ENCODE measurements around the gene STX12. TPM values are rescaled to one million over a fixed set of nuclear protein-coding genes. Genes with fewer than 3 reads are reported as not detected.
"Not testable (repeated sequence)": the region's sequence is repeated elsewhere in the genome, so short reads cannot be mapped to it uniquely, and the experiment has no call there.

The STX12 gene
- total RNA-seq, 1 experiment from 2014 or later, result 39.9 TPM

GRCh38 chr1:27782950-27783349, 9.9 kb downstream of the STX12 start:
- no peak overlapping the region for H3K4me3 ChIP-seq (ENCODE audit: low read length)
- H3K9ac ChIP-seq (ENCODE audit: low read length), result no peak overlapping the region

GRCh38 chr1:27784700-27785099, 11.7 kb downstream of the STX12 start:
- H3K9me2 ChIP-seq (replicated peaks; ENCODE audit: insufficient read depth, low read length), result no peaks in the 10 kb centered on the region
- no peaks in the 10 kb centered on the region for H3K9me3 ChIP-seq (ENCODE audit: low read length)
- H3K36me3 ChIP-seq (ENCODE audit: insufficient read depth, low read length), result peaks cover 4% of the 10 kb centered on the region
- no peak for DNase-seq
- no peaks in the 10 kb centered on the region for H3K4me1 ChIP-seq (ENCODE audit: low read length)
- peaks cover 88% of the 10 kb centered on the region for H3K79me2 ChIP-seq (ENCODE audit: low read length)
- no peak overlapping the region for H3K9ac ChIP-seq (ENCODE audit: low read length)
- no peak overlapping the region for H2AFZ ChIP-seq (ENCODE audit: low read length)
- H3K27me3 ChIP-seq (ENCODE audit: low read length), result no peaks in the 10 kb centered on the region
- H3K4me3 ChIP-seq (ENCODE audit: low read length), result no peak overlapping the region
- H3K27ac ChIP-seq (ENCODE audit: low read length), result no peak overlapping the region
- no peak overlapping the region for H3K4me2 ChIP-seq (ENCODE audit: low read depth, low read length, poor library complexity, severe bottlenecking)
- H4K20me1 ChIP-seq (ENCODE audit: insufficient read depth, low read depth, low read length), result no peaks in the 10 kb centered on the region

More at GRCh38 chr1:27782950-27783349, 9.9 kb downstream of the STX12 start:
- Histone ChIP-seq H3K4me1 (ENCODE audit: low read length) (no peaks in the 10 kb centered on the region), H3K9me3 (ENCODE audit: low read length) (no peaks in the 10 kb centered on the region), H2AFZ (ENCODE audit: low read length) (no peak overlapping the region), H4K20me1 (ENCODE audit: insufficient read depth, low read depth, low read length) (no peaks in the 10 kb centered on the region), H3K36me3 (ENCODE audit: insufficient read depth, low read length) (no peaks in the 10 kb centered on the region), H3K27ac (ENCODE audit: low read length) (no peak overlapping the region), H3K9me2 (replicated peaks; ENCODE audit: insufficient read depth, low read length) (no peaks in the 10 kb centered on the region), H3K79me2 (ENCODE audit: low read length) (peaks cover 95% of the 10 kb centered on the region), H3K4me2 (ENCODE audit: low read depth, low read length, poor library complexity, severe bottlenecking) (no peak overlapping the region), H3K27me3 (ENCODE audit: low read length) (no peaks in the 10 kb centered on the region)
- DNase-seq, result no peak

GRCh38 chr1:27785781-27786455, 12.9 kb downstream of the STX12 start:
- no peak for DNase-seq
- no peaks in the 10 kb centered on the region for H3K9me2 ChIP-seq (replicated peaks; ENCODE audit: insufficient read depth, low read length)
- no peaks in the 10 kb centered on the region for H3K4me1 ChIP-seq (ENCODE audit: low read length)
- H3K36me3 ChIP-seq (ENCODE audit: insufficient read depth, low read length), result peaks cover 12% of the 10 kb centered on the region
- H3K9me3 ChIP-seq (ENCODE audit: low read length), result no peaks in the 10 kb centered on the region
- no peaks in the 10 kb centered on the region for H4K20me1 ChIP-seq (ENCODE audit: insufficient read depth, low read depth, low read length)
- no peak overlapping the region for H2AFZ ChIP-seq (ENCODE audit: low read length)
- H3K4me3 ChIP-seq (ENCODE audit: low read length), result no peak overlapping the region
- no peak overlapping the region for H3K9ac ChIP-seq (ENCODE audit: low read length)
- peaks cover 81% of the 10 kb centered on the region for H3K79me2 ChIP-seq (ENCODE audit: low read length)
- H3K27me3 ChIP-seq (ENCODE audit: low read length), result no peaks in the 10 kb centered on the region
- H3K4me2 ChIP-seq (ENCODE audit: low read depth, low read length, poor library complexity, severe bottlenecking), result no peak overlapping the region
- H3K27ac ChIP-seq (ENCODE audit: low read length), result no peak overlapping the region

GRCh38 chr1:27787895-27788294, 14.9 kb downstream of the STX12 start:
- peaks cover 19% of the 10 kb centered on the region for H3K36me3 ChIP-seq (ENCODE audit: insufficient read depth, low read length)
- no peak overlapping the region for H3K9ac ChIP-seq (ENCODE audit: low read length)
- no peaks in the 10 kb centered on the region for H3K9me2 ChIP-seq (replicated peaks; ENCODE audit: insufficient read depth, low read length)
- H2AFZ ChIP-seq (ENCODE audit: low read length), result no peak overlapping the region
- no peaks in the 10 kb centered on the region for H3K4me1 ChIP-seq (ENCODE audit: low read length)
- no peak for DNase-seq
- H3K79me2 ChIP-seq (ENCODE audit: low read length), result peaks cover 64% of the 10 kb centered on the region
- no peak overlapping the region for H3K4me2 ChIP-seq (ENCODE audit: low read depth, low read length, poor library complexity, severe bottlenecking)
- H4K20me1 ChIP-seq (ENCODE audit: insufficient read depth, low read depth, low read length), result no peaks in the 10 kb centered on the region
- no peaks in the 10 kb centered on the region for H3K9me3 ChIP-seq (ENCODE audit: low read length)
- no peak overlapping the region for H3K4me3 ChIP-seq (ENCODE audit: low read length)
- H3K27me3 ChIP-seq (ENCODE audit: low read length), result no peaks in the 10 kb centered on the region
- H3K27ac ChIP-seq (ENCODE audit: low read length), result no peak overlapping the region

GRCh38 chr1:27789540-27790041, 16.6 kb downstream of the STX12 start:
- Histone ChIP-seq H3K9me3 (ENCODE audit: low read length) (no peaks in the 10 kb centered on the region), H3K4me2 (ENCODE audit: low read depth, low read length, poor library complexity, severe bottlenecking) (no peak overlapping the region), H2AFZ (ENCODE audit: low read length) (no peak overlapping the region), H4K20me1 (ENCODE audit: insufficient read depth, low read depth, low read length) (no peaks in the 10 kb centered on the region), H3K4me3 (ENCODE audit: low read length) (no peak overlapping the region), H3K9ac (ENCODE audit: low read length) (no peak overlapping the region), H3K36me3 (ENCODE audit: insufficient read depth, low read length) (peaks cover 31% of the 10 kb centered on the region), H3K9me2 (replicated peaks; ENCODE audit: insufficient read depth, low read length) (no peaks in the 10 kb centered on the region), H3K4me1 (ENCODE audit: low read length) (no peaks in the 10 kb centered on the region), H3K27me3 (ENCODE audit: low read length) (no peaks in the 10 kb centered on the region), H3K27ac (ENCODE audit: low read length) (no peak overlapping the region), H3K79me2 (ENCODE audit: low read length) (peaks cover 55% of the 10 kb centered on the region)
- no peak for DNase-seq

- H3K27me3 ChIP-seq (ENCODE audit: low read length); H3K4me1 ChIP-seq (ENCODE audit: low read length); H3K4me3 ChIP-seq (ENCODE audit: low read length); H3K9me2 ChIP-seq (replicated peaks; ENCODE audit: insufficient read depth, low read length); H3K27ac ChIP-seq (ENCODE audit: low read length); H3K4me2 ChIP-seq (ENCODE audit: low read depth, low read length, poor library complexity, severe bottlenecking); H4K20me1 ChIP-seq (ENCODE audit: insufficient read depth, low read depth, low read length); H3K9ac ChIP-seq (ENCODE audit: low read length); DNase-seq; H3K9me3 ChIP-seq (ENCODE audit: low read length); H2AFZ ChIP-seq (ENCODE audit: low read length): not testable (repeated sequence)
- Histone ChIP-seq H3K79me2 (ENCODE audit: low read length) (peaks cover 50% of the 10 kb centered on the region), H3K36me3 (ENCODE audit: insufficient read depth, low read length) (peaks cover 31% of the 10 kb centered on the region)
Measured at GRCh38 chr1:27790270-27790669, 17.3 kb downstream of the STX12 start.

GRCh38 chr1:27795601-27796000, 22.6 kb downstream of the STX12 start:
- H3K36me3 ChIP-seq (ENCODE audit: insufficient read depth, low read length), result peaks cover 31% of the 10 kb centered on the region

GRCh38 chr1:27804791-27805190, 31.8 kb downstream of the STX12 start:
- DNase-seq, result no peak
- H3K27ac ChIP-seq (ENCODE audit: low read length), result no peak overlapping the region
- H3K9ac ChIP-seq (ENCODE audit: low read length), result no peak overlapping the region
- no peak overlapping the region for H3K4me3 ChIP-seq (ENCODE audit: low read length)
- H3K79me2 ChIP-seq (ENCODE audit: low read length), result peaks cover 4% of the 10 kb centered on the region; the same call in 1 of the 2 replicates
- H3K4me1 ChIP-seq (ENCODE audit: low read length), result no peaks in the 10 kb centered on the region
- no peaks in the 10 kb centered on the region for H3K9me2 ChIP-seq (replicated peaks; ENCODE audit: insufficient read depth, low read length)
- peaks cover 53% of the 10 kb centered on the region for H3K36me3 ChIP-seq (ENCODE audit: insufficient read depth, low read length)
- no peak overlapping the region for H3K4me2 ChIP-seq (ENCODE audit: low read depth, low read length, poor library complexity, severe bottlenecking)
- no peaks in the 10 kb centered on the region for H3K27me3 ChIP-seq (ENCODE audit: low read length)
- H2AFZ ChIP-seq (ENCODE audit: low read length), result no peak overlapping the region
- no peaks in the 10 kb centered on the region for H4K20me1 ChIP-seq (ENCODE audit: insufficient read depth, low read depth, low read length)
- H3K9me3 ChIP-seq (ENCODE audit: low read length), result no peaks in the 10 kb centered on the region

More at GRCh38 chr1:27795601-27796000, 22.6 kb downstream of the STX12 start:
- H3K79me2 ChIP-seq (ENCODE audit: low read length), result peaks cover 9% of the 10 kb centered on the region
- no peaks in the 10 kb centered on the region for H4K20me1 ChIP-seq (ENCODE audit: insufficient read depth, low read depth, low read length)
- H3K27me3 ChIP-seq (ENCODE audit: low read length), result no peaks in the 10 kb centered on the region
- DNase-seq, result no peak
- H2AFZ ChIP-seq (ENCODE audit: low read length), result no peak overlapping the region
- no peaks in the 10 kb centered on the region for H3K9me3 ChIP-seq (ENCODE audit: low read length)
- H3K9me2 ChIP-seq (replicated peaks; ENCODE audit: insufficient read depth, low read length), result no peaks in the 10 kb centered on the region
- H3K4me1 ChIP-seq (ENCODE audit: low read length), result no peaks in the 10 kb centered on the region
- H3K4me2 ChIP-seq (ENCODE audit: low read depth, low read length, poor library complexity, severe bottlenecking), result no peak overlapping the region
- no peak overlapping the region for H3K27ac ChIP-seq (ENCODE audit: low read length)
- no peak overlapping the region for H3K9ac ChIP-seq (ENCODE audit: low read length)
- H3K4me3 ChIP-seq (ENCODE audit: low read length), result no peak overlapping the region
